ENCODE measurements around the gene BCL7B. TPM values are rescaled to one million over a fixed set of nuclear protein-coding genes. Genes with fewer than 3 reads are reported as not detected.
A peak's percentile ranks its signal among the peaks of the same experiment; 100 is the strongest.

Gene BCL7B
- total RNA-seq = 100 to 1,000 TPM in 1 of 5 donors, 10 to 100 TPM in 3, 1 to 10 TPM in 1; 9.0 to 105 (median 76.1) TPM
- 10 to 100 TPM; 39.1 to 75.6 (median 54.7) TPM for polyA plus RNA-seq
- long read RNA-seq, donor 1, partial matches to known transcripts = 0 of 5 reads
- long read RNA-seq, donor 1, other reads (novel, unspliced or antisense) = 0 of 5 reads
- long read RNA-seq, donor 2, partial matches to known transcripts = 0 of 6 reads
- long read RNA-seq, donor 2, other reads (novel, unspliced or antisense) = 0 of 6 reads
- long read RNA-seq, donor 3, partial matches to known transcripts = 0 of 6 reads
- long read RNA-seq, donor 3, other reads (novel, unspliced or antisense) = 0 of 6 reads
- long read RNA-seq, donor 4, partial matches to known transcripts = 0 of 1 reads
- long read RNA-seq, donor 4, other reads (novel, unspliced or antisense) = 0 of 1 reads
- long read RNA-seq, donor 5, partial matches to known transcripts = 0 of 7 reads
- long read RNA-seq, donor 5, other reads (novel, unspliced or antisense) = 0 of 7 reads
- long read RNA-seq, donor 6, transcript BCL7B-201 (6 exons, 1,975 nt) = major isoform, 16 of 24 reads
- long read RNA-seq, donor 6, partial matches to known transcripts = 0 of 24 reads
- long read RNA-seq, donor 6, other reads (novel, unspliced or antisense) = 0 of 24 reads
- long read RNA-seq, donor 7, transcript BCL7B-213 (3 exons, 1,802 nt) = major isoform, 6 of 19 reads
- long read RNA-seq, donor 7, transcript BCL7B-201 (6 exons, 1,975 nt) = minor isoform, 5 of 19 reads
- long read RNA-seq, donor 7, partial matches to known transcripts = 6 of 19 reads
- long read RNA-seq, donor 7, other reads (novel, unspliced or antisense) = 0 of 19 reads
- long read RNA-seq, donor 8, partial matches to known transcripts = 12 of 19 reads
- long read RNA-seq, donor 8, other reads (novel, unspliced or antisense) = 0 of 19 reads
- long read RNA-seq, donor 9, partial matches to known transcripts = 0 of 1 reads
- long read RNA-seq, donor 9, other reads (novel, unspliced or antisense) = 0 of 1 reads
- long read RNA-seq, donor 10, transcript BCL7B-201 (6 exons, 1,975 nt) = major isoform, 5 of 5 reads
- long read RNA-seq, donor 10, partial matches to known transcripts = 0 of 5 reads
- long read RNA-seq, donor 10, other reads (novel, unspliced or antisense) = 0 of 5 reads

DNA sequence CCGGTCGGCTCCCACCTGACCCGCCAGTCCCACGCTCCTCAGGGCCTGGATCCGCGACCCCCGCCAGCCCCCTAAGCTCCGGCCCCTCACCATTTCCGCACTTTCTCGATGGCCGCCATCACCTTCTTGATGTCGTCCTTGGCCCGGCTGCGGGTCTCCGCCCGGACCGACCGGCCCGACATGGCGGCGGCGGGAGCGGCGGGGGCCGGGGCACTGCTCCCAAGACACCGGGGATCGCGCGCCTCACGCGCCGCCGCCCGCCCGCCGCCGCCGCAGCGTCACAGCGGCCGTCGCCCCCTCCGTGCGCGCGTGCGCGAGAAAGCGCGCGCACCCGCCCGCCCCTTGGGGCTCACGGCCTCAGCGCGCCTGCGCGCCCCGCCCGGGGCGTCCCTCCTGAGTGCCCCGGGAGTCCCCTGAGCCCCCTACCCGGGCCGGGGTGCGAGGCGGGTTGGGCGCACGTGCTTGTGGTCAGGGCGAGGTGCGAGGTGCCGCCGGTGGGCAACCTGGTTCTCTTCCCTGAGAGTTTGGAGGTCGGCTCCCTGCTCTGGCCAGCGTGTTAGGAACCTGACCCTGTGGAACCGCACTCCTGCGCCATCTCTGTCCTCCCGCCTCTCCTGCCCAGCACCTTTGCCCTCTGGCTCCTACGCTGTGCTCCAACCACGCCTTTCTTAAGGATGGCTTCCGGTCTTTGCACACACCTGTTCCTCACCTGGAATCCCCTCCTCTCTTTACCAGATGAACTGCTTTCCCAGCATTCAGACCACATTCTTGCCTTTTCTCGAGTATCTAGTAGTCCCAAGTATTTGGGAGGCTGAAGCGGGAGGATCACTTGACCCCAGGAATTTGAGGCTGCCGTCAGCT is at the start of gene BCL7B:
Gene BCL7B (minus strand): TSS at position 294 of the 861 bp plus-strand sequence. CDS start 112 bp downstream, at position 182.
- H3K4me1 ChIP-seq = peaks cover 17 to 52% (median 33%) of the 10 kb centered on the region in 4 donors
- TF ChIP-seq POLR2A (IDR thresholded peaks at IDR 0.05) (no peak), POLR2AphosphoS5 (IDR thresholded peaks at IDR 0.05) (peak in 2 of 3 donors; percentile 12 to 67), EP300 (IDR thresholded peaks at IDR 0.05) (no peak)
- TF ChIP-seq, protein P1, sequence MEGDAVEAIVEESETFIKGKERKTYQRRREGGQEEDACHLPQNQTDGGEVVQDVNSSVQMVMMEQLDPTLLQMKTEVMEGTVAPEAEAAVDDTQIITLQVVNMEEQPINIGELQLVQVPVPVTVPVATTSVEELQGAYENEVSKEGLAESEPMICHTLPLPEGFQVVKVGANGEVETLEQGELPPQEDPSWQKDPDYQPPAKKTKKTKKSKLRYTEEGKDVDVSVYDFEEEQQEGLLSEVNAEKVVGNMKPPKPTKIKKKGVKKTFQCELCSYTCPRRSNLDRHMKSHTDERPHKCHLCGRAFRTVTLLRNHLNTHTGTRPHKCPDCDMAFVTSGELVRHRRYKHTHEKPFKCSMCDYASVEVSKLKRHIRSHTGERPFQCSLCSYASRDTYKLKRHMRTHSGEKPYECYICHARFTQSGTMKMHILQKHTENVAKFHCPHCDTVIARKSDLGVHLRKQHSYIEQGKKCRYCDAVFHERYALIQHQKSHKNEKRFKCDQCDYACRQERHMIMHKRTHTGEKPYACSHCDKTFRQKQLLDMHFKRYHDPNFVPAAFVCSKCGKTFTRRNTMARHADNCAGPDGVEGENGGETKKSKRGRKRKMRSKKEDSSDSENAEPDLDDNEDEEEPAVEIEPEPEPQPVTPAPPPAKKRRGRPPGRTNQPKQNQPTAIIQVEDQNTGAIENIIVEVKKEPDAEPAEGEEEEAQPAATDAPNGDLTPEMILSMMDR (IDR thresholded peaks at IDR 0.05) = no peak
- peaks cover 0 to 25% (median 17%) of the 10 kb centered on the region in 4 donors for H3K36me3 ChIP-seq
- 4 to 32% (median 6%) methylated on average over 9 to 83 of the region's 83 CpGs for WGBS, 5 donors
- H3K27me3 ChIP-seq = no peaks in the 10 kb centered on the region
- DNase-seq = peak; percentile 78 to 92
- intact Hi-C loops (cut with DNase I; ENCODE audit: low total_unique reads) = no loop called here
- H3K4me3 ChIP-seq = peak within 1 kb of the TSS; percentile 81 to 93 (median 84)
- H3K27ac ChIP-seq = peak within 1 kb of the TSS; percentile 99 to 100 (median 99)
- H3K9me3 ChIP-seq = no peaks in the 10 kb centered on the region

DNA sequence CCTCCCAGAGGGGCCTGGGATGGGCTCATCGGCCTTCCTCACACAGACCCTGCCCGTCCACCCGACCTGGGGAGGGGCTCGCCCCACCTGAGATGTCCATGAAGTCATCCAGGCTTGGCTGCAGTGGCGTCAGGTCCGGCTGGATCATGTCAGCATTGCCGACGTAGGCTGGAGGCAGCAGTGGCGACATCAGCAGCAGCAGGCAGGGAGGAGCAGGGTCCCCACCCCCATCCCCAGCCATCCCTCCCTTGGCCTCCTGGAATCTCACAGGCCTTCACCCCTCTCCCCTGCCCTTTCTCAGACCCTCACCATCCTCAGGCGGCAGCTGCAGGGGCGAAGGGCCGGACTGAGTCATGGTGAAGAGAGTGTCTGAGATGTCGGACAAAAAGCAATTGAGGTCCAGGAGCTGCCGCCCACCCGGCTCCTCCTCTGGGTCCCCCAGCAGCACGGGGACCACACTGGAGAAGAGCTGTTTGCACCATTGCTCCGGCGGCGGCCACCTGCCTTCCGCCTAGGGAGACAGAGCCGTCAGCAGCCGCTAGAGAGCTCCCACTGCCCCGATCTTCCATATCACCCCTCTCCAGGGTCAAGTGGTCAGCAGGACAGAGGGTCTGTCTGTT is 48.2 kb upstream of the BCL7B start:
- no peak for DNase-seq
- no peak overlapping the region for H3K4me3 ChIP-seq
- H3K27me3 ChIP-seq = peaks cover 0 to 60% (median 39%) of the 10 kb centered on the region in 3 donors
- H3K4me1 ChIP-seq = peaks cover 0 to 9% (median 6%) of the 10 kb centered on the region in 4 donors
- 68 to 77% (median 72%) methylated on average over 19 to 23 of the region's 23 CpGs for WGBS, 5 donors
- H3K36me3 ChIP-seq = no peaks in the 10 kb centered on the region
- H3K9me3 ChIP-seq = no peaks in the 10 kb centered on the region
- no peak overlapping the region for H3K27ac ChIP-seq
- TF ChIP-seq POLR2AphosphoS5 (IDR thresholded peaks at IDR 0.05) = no peak
- intact Hi-C loops (cut with DNase I; ENCODE audit: low total_unique reads) = loop anchor here (5.0 kb wide), 1 partner anchor 117 kb away; no protein-coding TSS in a partner anchor

DNA sequence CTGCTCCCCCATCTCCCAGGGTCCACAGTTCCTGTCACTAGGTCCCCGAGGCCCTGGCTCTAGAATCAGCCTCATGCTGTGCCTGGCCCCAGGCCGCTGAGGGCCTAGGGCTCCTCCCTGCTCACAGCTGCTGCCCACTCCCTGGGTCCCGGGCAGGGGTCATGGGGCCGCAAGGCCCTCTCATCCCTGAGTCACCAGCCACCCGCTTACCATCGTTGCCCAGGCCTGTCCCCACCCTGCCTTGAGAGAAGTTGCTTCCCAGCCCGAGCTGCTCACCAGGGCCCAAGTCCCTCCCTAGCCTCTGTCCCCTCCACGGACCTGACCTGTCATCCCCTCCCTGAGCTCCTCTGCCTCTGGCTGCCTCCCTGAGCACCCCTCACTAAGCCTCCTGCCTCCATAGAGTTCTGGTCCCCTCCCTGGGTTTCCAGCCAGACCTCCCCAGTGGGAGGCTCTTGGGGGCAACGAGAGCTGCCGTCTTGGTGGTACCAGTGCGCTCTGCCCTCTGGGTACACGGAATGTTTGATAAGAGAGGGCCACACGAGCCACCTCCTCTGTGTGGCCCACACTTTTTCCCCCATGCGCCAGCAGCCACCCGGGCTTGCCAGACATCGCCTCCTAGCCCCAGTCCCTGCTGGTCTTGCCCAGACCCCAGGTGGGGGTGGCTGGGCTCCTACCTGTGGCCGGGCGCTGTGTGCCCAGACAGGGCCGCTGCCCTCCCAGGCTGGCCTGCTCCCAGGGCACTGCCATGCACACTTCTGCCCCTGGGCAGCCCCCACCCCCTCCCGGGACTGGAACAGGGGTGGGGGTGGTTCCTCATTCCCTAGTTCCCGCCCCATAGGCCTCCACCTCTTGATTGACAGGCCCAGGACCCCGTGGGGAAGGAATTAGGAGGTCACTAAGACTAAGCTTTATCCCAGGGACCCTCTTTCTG is 45.5 kb upstream of the BCL7B start:
- TF ChIP-seq POLR2A (IDR thresholded peaks at IDR 0.05) (no peak), POLR2AphosphoS5 (IDR thresholded peaks at IDR 0.05) (no peak), EP300 (IDR thresholded peaks at IDR 0.05) (no peak)
- TF ChIP-seq, protein P1 (IDR thresholded peaks at IDR 0.05) = no peak
- Histone ChIP-seq H3K27ac (no peak overlapping the region), H3K4me1 (peaks cover 0 to 9% (median 6%) of the 10 kb centered on the region in 4 donors), H3K4me3 (no peak overlapping the region), H3K27me3 (peaks cover 0 to 77% (median 39%) of the 10 kb centered on the region in 3 donors), H3K36me3 (no peaks in the 10 kb centered on the region), H3K9me3 (no peaks in the 10 kb centered on the region)
- 53 to 61% (median 56%) methylated on average over 12 to 22 of the region's 22 CpGs for WGBS, 5 donors
- DNase-seq = no peak
- intact Hi-C loops (cut with DNase I; ENCODE audit: low total_unique reads) = no loop called here
